Mesenchymal stem cell (in vitro differentiated cells and primary cell): ENCODE results near the gene PARP11.

ENCODE experiments used
- DNase-seq: peaks from one replicate; pipeline ENCODE4 v3.0.0-alpha.2; 2013
- H2AFZ ChIP-seq: one replicate; pipeline ENCODE4 v1.6.1; 2013; ENCODE audit warnings: low read depth, mild to moderate bottlenecking, control low read depth, inconsistent platforms, low read length, moderate library complexity
- H2AK5ac ChIP-seq: 2 replicates; pipeline ENCODE4 v1.6.1; 2013; ENCODE audit warnings: low read length, moderate library complexity, mild to moderate bottlenecking, inconsistent platforms; ENCODE audit not compliant: severe bottlenecking
- H2BK120ac ChIP-seq: one replicate; pipeline ENCODE4 v1.6.1; 2013; ENCODE audit warnings: low read depth, mild to moderate bottlenecking, inconsistent platforms, low read length, moderate library complexity
- H2BK12ac ChIP-seq, 2 experiments: one replicate each; pipeline ENCODE4 v1.6.1; 2013; ENCODE audit warnings: inconsistent platforms in 2 of 2, low read length in 2 of 2, mild to moderate bottlenecking in 2 of 2, moderate library complexity in 2 of 2, control low read depth in 1 of 2
- H2BK15ac ChIP-seq: one replicate; pipeline ENCODE4 v1.6.1; 2013; ENCODE audit warnings: mild to moderate bottlenecking, low read depth, inconsistent platforms; ENCODE audit not compliant: poor library complexity, severe bottlenecking
- H2BK5ac ChIP-seq: 2 replicates; pipeline ENCODE4 v1.6.1; 2013; ENCODE audit warnings: low read depth, mild to moderate bottlenecking, low read length, control low read depth, inconsistent platforms; ENCODE audit not compliant: poor library complexity, severe bottlenecking
- H3K14ac ChIP-seq, 2 experiments: one replicate each; pipeline ENCODE4 v1.6.1; 2013; ENCODE audit warnings: inconsistent platforms in 2 of 2, low read length in 2 of 2, control low read depth in 1 of 2, mild to moderate bottlenecking in 1 of 2, moderate library complexity in 1 of 2
- H3K18ac ChIP-seq, 2 experiments: one replicate each; pipeline ENCODE4 v1.6.1; 2013; ENCODE audit warnings: inconsistent platforms in 2 of 2, low read length in 2 of 2, control low read depth in 1 of 2, low read depth in 1 of 2, mild to moderate bottlenecking in 1 of 2
- H3K23ac ChIP-seq, 2 experiments: one replicate each; pipeline ENCODE4 v1.6.1; 2013; ENCODE audit warnings: inconsistent platforms in 2 of 2, low read length in 2 of 2, mild to moderate bottlenecking in 2 of 2, moderate library complexity in 2 of 2, control low read depth in 1 of 2
- H3K27ac ChIP-seq: 2 replicates; pipeline ENCODE4 v1.5.1; 2013; ENCODE audit warnings: mild to moderate bottlenecking, moderate library complexity, low read length, control low read depth, inconsistent platforms; ENCODE audit not compliant: poor library complexity, severe bottlenecking
- H3K27me3 ChIP-seq, 2 experiments: 2 replicates each; pipeline versions ENCODE4 v1.6.1 to v1.7.0; 2013; ENCODE audit warnings: low read length in 2 of 2, mild to moderate bottlenecking in 2 of 2, moderate library complexity in 2 of 2, control low read depth in 1 of 2, inconsistent platforms in 1 of 2; ENCODE audit not compliant: control insufficient read depth in 1 of 2, insufficient read depth in 1 of 2
- H3K36me3 ChIP-seq, 2 experiments: 2 replicates each; pipeline versions ENCODE4 v1.6.1 to v1.7.0; 2013; ENCODE audit warnings: low read length in 2 of 2, control low read depth in 1 of 2, inconsistent platforms in 1 of 2, low read depth in 1 of 2, mild to moderate bottlenecking in 1 of 2; ENCODE audit not compliant: insufficient read depth in 2 of 2, control insufficient read depth in 1 of 2
- H3K4ac ChIP-seq, 2 experiments: one replicate each; pipeline ENCODE4 v1.6.1; 2013; ENCODE audit warnings: inconsistent platforms in 2 of 2, low read length in 2 of 2, mild to moderate bottlenecking in 2 of 2, moderate library complexity in 2 of 2, control low read depth in 1 of 2, low read depth in 1 of 2
- H3K4me1 ChIP-seq: 2 replicates; pipeline ENCODE4 v1.6.1; 2013; ENCODE audit warnings: low read depth, low read length, control low read depth; ENCODE audit not compliant: control insufficient read depth, insufficient read depth
- H3K4me2 ChIP-seq: 2 replicates; pipeline ENCODE4 v1.6.1; 2013; ENCODE audit warnings: low read length, mild to moderate bottlenecking, inconsistent platforms; ENCODE audit not compliant: poor library complexity, severe bottlenecking
- H3K4me3 ChIP-seq, 2 experiments: 2 replicates each; pipeline versions ENCODE4 v1.5.1 to v1.7.0; 2013; ENCODE audit warnings: low read length in 2 of 2, mild to moderate bottlenecking in 2 of 2, control low read depth in 1 of 2, low read depth in 1 of 2; ENCODE audit not compliant: insufficient read depth in 1 of 2
- H3K79me1 ChIP-seq: replicated peaks from 2 replicates; pipeline ENCODE4 v1.6.1; 2013; ENCODE audit warnings: mild to moderate bottlenecking, control low read depth, low read length, inconsistent platforms; ENCODE audit not compliant: poor library complexity, severe bottlenecking
- H3K9ac ChIP-seq: 2 replicates; pipeline ENCODE4 v1.7.0; 2013; ENCODE audit warnings: mild to moderate bottlenecking, low read length, moderate library complexity
- H3K9me3 ChIP-seq: 2 replicates; pipeline ENCODE4 v1.7.0; 2013; ENCODE audit warnings: mild to moderate bottlenecking, low read length; ENCODE audit not compliant: control insufficient read depth
- H4K8ac ChIP-seq: one replicate; pipeline ENCODE4 v1.6.1; 2013; ENCODE audit warnings: inconsistent platforms, mild to moderate bottlenecking, low read length, moderate library complexity
- H4K91ac ChIP-seq: one replicate; pipeline ENCODE4 v1.6.1; 2013; ENCODE audit warnings: mild to moderate bottlenecking, low read length, inconsistent platforms
- WGBS: methylation state at CpG from one replicate; pipeline ENCODE4 v1.1.7; 2013; ENCODE audit warnings: mixed read lengths; 5-methylcytosine and 5-hydroxymethylcytosine counted together

The PARP11 gene

GRCh38 chr12:3777206-3777809 is 95.9 kb downstream of the PARP11 start:
- Histone ChIP-seq H2AK5ac (no peak overlapping the region), H3K9ac (no peak overlapping the region), H3K4ac (no peak overlapping the region), H2BK15ac (no peak overlapping the region), H2BK12ac (no peak overlapping the region), H3K4me2 (no peak overlapping the region), H2BK120ac (no peak overlapping the region), H3K14ac (no peak overlapping the region), H2AFZ (no peak overlapping the region), H3K27ac (no peak overlapping the region), H3K4me1 (peaks cover 2% of the 10 kb centered on the region), H3K23ac (no peak overlapping the region), H3K18ac (no peak overlapping the region), H4K91ac (no peak overlapping the region), H3K36me3 (no peaks in the 10 kb centered on the region), H3K9me3 (no peaks in the 10 kb centered on the region), H3K79me1 (no peaks in the 10 kb centered on the region), H2BK5ac (no peak overlapping the region), H3K4me3 (no peak overlapping the region), H4K8ac (no peak overlapping the region), H3K27me3 (peaks cover 4 to 14% of the 10 kb centered on the region in 2 experiments)
- WGBS = 67% methylated on average over 3 of the region's 3 CpGs
- DNase-seq = peak; percentile 48

DNA sequence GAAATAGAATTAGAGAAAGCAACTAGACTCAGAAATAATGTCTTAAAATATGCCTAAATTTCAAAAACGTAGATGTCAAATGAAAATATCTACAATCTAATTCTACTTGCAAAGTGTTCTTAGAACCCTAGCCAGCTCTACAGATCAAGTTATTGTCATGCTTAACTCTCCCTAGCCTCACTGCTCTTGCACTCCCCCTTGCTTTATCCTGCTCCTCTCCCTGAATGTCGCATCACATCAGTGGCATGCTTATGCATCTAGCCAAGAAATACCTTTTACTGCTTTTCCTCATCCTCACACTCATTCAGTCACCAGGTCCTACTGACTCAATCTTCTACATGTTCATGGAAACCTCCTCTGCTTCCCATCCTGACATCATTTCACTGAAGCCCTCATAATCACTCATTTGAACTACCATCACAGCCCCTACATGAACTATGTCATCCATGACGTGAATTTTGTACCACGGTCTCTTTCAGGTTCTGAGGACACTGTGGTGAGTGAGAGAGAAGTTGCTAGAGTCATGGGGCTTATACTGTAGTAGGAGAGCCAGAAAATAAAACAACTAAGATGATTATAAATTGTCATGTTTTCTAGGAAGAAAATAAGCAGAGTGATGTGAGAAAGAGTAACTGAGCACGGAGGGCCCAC is 97.7 kb downstream of the PARP11 start:
- Histone ChIP-seq H3K9ac (no peak overlapping the region), H3K9me3 (no peaks in the 10 kb centered on the region), H2BK12ac (no peak overlapping the region), H2AK5ac (no peak overlapping the region), H3K4me3 (no peak overlapping the region), H3K4ac (no peak overlapping the region), H3K18ac (no peak overlapping the region), H2AFZ (no peak overlapping the region), H3K79me1 (no peaks in the 10 kb centered on the region), H3K23ac (no peak overlapping the region), H4K91ac (no peak overlapping the region), H3K4me1 (peaks cover 2% of the 10 kb centered on the region), H3K4me2 (no peak overlapping the region), H3K27me3 (peaks cover 4 to 14% of the 10 kb centered on the region in 2 experiments), H3K14ac (peak overlapping the region in 1 of 2 experiments; percentile 37), H3K36me3 (no peaks in the 10 kb centered on the region), H2BK15ac (no peak overlapping the region), H4K8ac (no peak overlapping the region), H2BK5ac (no peak overlapping the region), H2BK120ac (no peak overlapping the region), H3K27ac (no peak overlapping the region)
- DNase-seq = no peak
- 75% methylated on average over 5 of the region's 5 CpGs for WGBS

GRCh38 chr12:3772380-3772779 is 100.8 kb downstream of the PARP11 start:
- H3K27me3 ChIP-seq = peaks cover 4 to 14% of the 10 kb centered on the region in 2 experiments
- H2AK5ac ChIP-seq = no peak overlapping the region
- no peak overlapping the region for H3K4me3 ChIP-seq
- H4K91ac ChIP-seq = no peak overlapping the region
- H2BK15ac ChIP-seq = no peak overlapping the region
- H2AFZ ChIP-seq = no peak overlapping the region
- no peaks in the 10 kb centered on the region for H3K79me1 ChIP-seq
- DNase-seq = no peak
- no peak overlapping the region for H3K9ac ChIP-seq
- H3K4me2 ChIP-seq = no peak overlapping the region
- no peak overlapping the region for H3K27ac ChIP-seq
- H2BK120ac ChIP-seq = no peak overlapping the region
- H3K18ac ChIP-seq = no peak overlapping the region
- no peaks in the 10 kb centered on the region for H3K36me3 ChIP-seq
- H4K8ac ChIP-seq = no peak overlapping the region
- 38% methylated on average over 4 of the region's 4 CpGs for WGBS
- H3K4me1 ChIP-seq = peaks cover 2% of the 10 kb centered on the region
- no peak overlapping the region for H2BK12ac ChIP-seq
- no peaks in the 10 kb centered on the region for H3K9me3 ChIP-seq
- H3K23ac ChIP-seq = no peak overlapping the region
- H3K14ac ChIP-seq = no peak overlapping the region
- H2BK5ac ChIP-seq = no peak overlapping the region
- no peak overlapping the region for H3K4ac ChIP-seq

GRCh38 chr12:3771853-3772252 is 101.3 kb downstream of the PARP11 start:
- no peak for DNase-seq
- Histone ChIP-seq H2AFZ (no peak overlapping the region), H3K14ac (no peak overlapping the region), H4K8ac (no peak overlapping the region), H3K18ac (no peak overlapping the region), H2BK12ac (no peak overlapping the region), H3K4me1 (peaks cover 2% of the 10 kb centered on the region), H3K36me3 (no peaks in the 10 kb centered on the region), H3K27ac (no peak overlapping the region), H3K4me2 (no peak overlapping the region), H2BK120ac (no peak overlapping the region), H3K27me3 (peaks cover 1 to 13% of the 10 kb centered on the region in 2 experiments), H2BK5ac (no peak overlapping the region), H3K23ac (no peak overlapping the region), H3K4ac (no peak overlapping the region), H3K9me3 (no peaks in the 10 kb centered on the region), H2BK15ac (no peak overlapping the region), H3K4me3 (no peak overlapping the region), H4K91ac (no peak overlapping the region), H3K9ac (no peak overlapping the region), H3K79me1 (no peaks in the 10 kb centered on the region), H2AK5ac (no peak overlapping the region)
- 86% methylated on average over 1 of the region's 1 CpG for WGBS
